Endothelial cell of umbilical vein (primary cell): ENCODE data around the gene F2RL3.

Experiments used
- EZH2 ChIP-seq: IDR thresholded peaks from 2 replicates; pipeline ENCODE4 v1.6.1; 2012; ENCODE audit warnings: borderline replicate concordance, low read depth, mild to moderate bottlenecking, moderate library complexity, low read length, inconsistent platforms; ENCODE audit not compliant: severe bottlenecking
- FOS ChIP-seq: IDR thresholded peaks from 2 replicates; pipeline ENCODE4 v1.6.1; 2011; ENCODE audit warnings: mild to moderate bottlenecking, low read length, moderate library complexity, borderline replicate concordance; ENCODE audit not compliant: insufficient read depth
- GATA2 ChIP-seq: IDR thresholded peaks from 2 replicates; pipeline ENCODE4 v1.7.0; 2011; ENCODE audit warnings: low read depth, mild to moderate bottlenecking, moderate library complexity, mixed read lengths, low read length; ENCODE audit not compliant: insufficient read length, insufficient read depth
- JUN ChIP-seq: IDR thresholded peaks from 2 replicates; pipeline ENCODE4 v1.6.1; 2011; ENCODE audit warnings: borderline replicate concordance, low read depth; ENCODE audit not compliant: insufficient read length, insufficient read depth
- MYC ChIP-seq: IDR thresholded peaks from one replicate; pipeline ENCODE4 v1.6.1; 2011; ENCODE audit warnings: mild to moderate bottlenecking, low read depth, low read length
- POLR2A ChIP-seq: IDR thresholded peaks from 2 replicates; pipeline ENCODE4 v1.6.1; 2012; ENCODE audit warnings: low read depth, mild to moderate bottlenecking, control low read depth, low read length
- POLR2AphosphoS5 ChIP-seq: IDR thresholded peaks from 2 replicates; pipeline ENCODE4 v1.6.1; 2012; ENCODE audit warnings: low read depth, mild to moderate bottlenecking, control low read depth, low read length, moderate library complexity; ENCODE audit not compliant: insufficient read depth
- TF ChIP-seq, protein P1 (sequence below), 2 donors: IDR thresholded peaks; 1 replicate in 1 of 2; 2 replicates in 1 of 2; pipeline ENCODE4 v1.5.1; 2011; ENCODE audit warnings: low read length in 2 of 2, mild to moderate bottlenecking in 2 of 2, moderate library complexity in 2 of 2, control low read depth in 1 of 2, inconsistent platforms in 1 of 2, low read depth in 1 of 2; ENCODE audit not compliant: insufficient read depth in 1 of 2; ENCODE audit errors: extremely low read depth in 1 of 2
- TF ChIP-seq, protein P2 (sequence below): IDR thresholded peaks from 2 replicates; pipeline ENCODE4 v1.6.1; 2011; ENCODE audit not compliant: insufficient read depth, insufficient read length

DNA sequence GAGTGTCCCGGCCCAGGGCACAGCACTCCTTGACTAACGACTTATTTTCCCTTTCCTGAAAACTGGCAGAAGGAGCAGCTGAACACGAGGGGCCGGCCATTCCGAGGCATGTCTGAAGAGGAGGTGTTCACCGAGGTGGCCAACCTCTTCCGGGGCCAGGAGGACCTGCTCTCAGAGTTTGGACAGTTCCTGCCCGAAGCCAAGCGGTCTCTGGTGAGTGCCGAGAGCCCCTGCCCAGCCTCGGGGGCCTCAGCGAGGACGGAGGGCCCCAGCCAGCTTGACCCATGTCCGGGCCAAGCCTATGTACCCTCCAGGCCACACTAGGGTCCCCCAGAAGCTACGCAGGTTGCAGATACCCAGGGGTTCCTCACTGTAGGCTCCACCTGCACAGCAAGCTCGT is 41.9 kb upstream of the F2RL3 start:
- TF ChIP-seq, protein P1, sequence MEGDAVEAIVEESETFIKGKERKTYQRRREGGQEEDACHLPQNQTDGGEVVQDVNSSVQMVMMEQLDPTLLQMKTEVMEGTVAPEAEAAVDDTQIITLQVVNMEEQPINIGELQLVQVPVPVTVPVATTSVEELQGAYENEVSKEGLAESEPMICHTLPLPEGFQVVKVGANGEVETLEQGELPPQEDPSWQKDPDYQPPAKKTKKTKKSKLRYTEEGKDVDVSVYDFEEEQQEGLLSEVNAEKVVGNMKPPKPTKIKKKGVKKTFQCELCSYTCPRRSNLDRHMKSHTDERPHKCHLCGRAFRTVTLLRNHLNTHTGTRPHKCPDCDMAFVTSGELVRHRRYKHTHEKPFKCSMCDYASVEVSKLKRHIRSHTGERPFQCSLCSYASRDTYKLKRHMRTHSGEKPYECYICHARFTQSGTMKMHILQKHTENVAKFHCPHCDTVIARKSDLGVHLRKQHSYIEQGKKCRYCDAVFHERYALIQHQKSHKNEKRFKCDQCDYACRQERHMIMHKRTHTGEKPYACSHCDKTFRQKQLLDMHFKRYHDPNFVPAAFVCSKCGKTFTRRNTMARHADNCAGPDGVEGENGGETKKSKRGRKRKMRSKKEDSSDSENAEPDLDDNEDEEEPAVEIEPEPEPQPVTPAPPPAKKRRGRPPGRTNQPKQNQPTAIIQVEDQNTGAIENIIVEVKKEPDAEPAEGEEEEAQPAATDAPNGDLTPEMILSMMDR (IDR thresholded peaks at IDR 0.05; ENCODE audit: extremely low read depth in 1 of 2, insufficient read depth in 1 of 2, low read depth in 1 of 2, low read length in 2 of 2) = no peak
- no peak for TF ChIP-seq POLR2AphosphoS5
- no peak for TF ChIP-seq POLR2A
- no peak for TF ChIP-seq EZH2
- TF ChIP-seq, protein P2, sequence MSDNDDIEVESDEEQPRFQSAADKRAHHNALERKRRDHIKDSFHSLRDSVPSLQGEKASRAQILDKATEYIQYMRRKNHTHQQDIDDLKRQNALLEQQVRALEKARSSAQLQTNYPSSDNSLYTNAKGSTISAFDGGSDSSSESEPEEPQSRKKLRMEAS = no peak
- TF ChIP-seq GATA2 = no peak
- TF ChIP-seq MYC = no peak
- no peak for TF ChIP-seq FOS
- TF ChIP-seq JUN = no peak
